Measurements from ENCODE around the gene BMP10. TPM values are rescaled to one million over a fixed set of nuclear protein-coding genes. Genes with fewer than 3 reads are reported as not detected.

The BMP10 gene
- polyA plus RNA-seq, 1 of the 3 experiments (the other 2 are of a cell fraction), result not detected

- no peaks in the 10 kb centered on the region for H3K79me2 ChIP-seq (ENCODE audit: insufficient read depth)
- no peaks in the 10 kb centered on the region for H3F3A ChIP-seq (replicated peaks; ENCODE audit: insufficient read depth)
- H3K4me2 ChIP-seq, result no peak overlapping the region
- H3K4me3 ChIP-seq (ENCODE audit: low read depth in 2 of 2, low read length in 1 of 2), result no peak overlapping the region
- no peaks in the 10 kb centered on the region for H3K36me3 ChIP-seq (replicated peaks in 1 of 2; ENCODE audit: control insufficient read depth in 1 of 2, insufficient read depth in 2 of 2, low read length in 1 of 2)
- DNase-seq, result no peak
- no peaks in the 10 kb centered on the region for H4K20me1 ChIP-seq (ENCODE audit: insufficient read depth)
- H2AFZ ChIP-seq (ENCODE audit: low read depth), result no peak overlapping the region
- H3K4me1 ChIP-seq (ENCODE audit: control insufficient read depth in 1 of 2, insufficient read depth in 2 of 2, low read depth in 1 of 2, low read length in 1 of 2), result no peaks in the 10 kb centered on the region
- no peak overlapping the region for H3K9ac ChIP-seq
- ChIA-PET CTCF (interaction anchor here (1.5 to 1.7 kb wide), 2 partner anchors 40 to 133 kb away, joined by 3 to 6 read pairs; no protein-coding TSS in a partner anchor), POLR2A (no interaction called here)
- H3K27ac ChIP-seq (ENCODE audit: low read depth in 2 of 2, low read length in 1 of 2), result no peak overlapping the region
- H3K27me3 ChIP-seq (ENCODE audit: insufficient read depth), result no peaks in the 10 kb centered on the region; the same call in 1 of the 2 replicates
- 69% methylated on average over 10 of the region's 10 CpGs for WGBS (ENCODE audit: low lambda C conversion rate)
- TF ChIP-seq MEF2A (IDR thresholded peaks at IDR 0.05; ENCODE audit: borderline replicate concordance, low read depth) (no peak), RAD21 (IDR thresholded peaks at IDR 0.05; ENCODE audit: low read length) (no peak), RXRA (IDR thresholded peaks at IDR 0.05; ENCODE audit: borderline replicate concordance, low read depth) (no peak), FOXM1 (IDR thresholded peaks at IDR 0.05; ENCODE audit: low read depth) (no peak), TEAD4 (IDR thresholded peaks at IDR 0.05; ENCODE audit: borderline replicate concordance, insufficient read depth) (no peak), ELF1 (IDR thresholded peaks at IDR 0.05) (no peak), EZH2phosphoT487 (IDR thresholded peaks at IDR 0.05; ENCODE audit: borderline replicate concordance, low read depth) (no peak), RCOR1 (IDR thresholded peaks at IDR 0.05; ENCODE audit: low read length) (no peak)
- TF ChIP-seq, protein P1, sequence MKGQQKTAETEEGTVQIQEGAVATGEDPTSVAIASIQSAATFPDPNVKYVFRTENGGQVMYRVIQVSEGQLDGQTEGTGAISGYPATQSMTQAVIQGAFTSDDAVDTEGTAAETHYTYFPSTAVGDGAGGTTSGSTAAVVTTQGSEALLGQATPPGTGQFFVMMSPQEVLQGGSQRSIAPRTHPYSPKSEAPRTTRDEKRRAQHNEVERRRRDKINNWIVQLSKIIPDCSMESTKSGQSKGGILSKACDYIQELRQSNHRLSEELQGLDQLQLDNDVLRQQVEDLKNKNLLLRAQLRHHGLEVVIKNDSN (IDR thresholded peaks at IDR 0.05; ENCODE audit: borderline replicate concordance, low read depth), result no peak
- TF ChIP-seq, protein P2, sequence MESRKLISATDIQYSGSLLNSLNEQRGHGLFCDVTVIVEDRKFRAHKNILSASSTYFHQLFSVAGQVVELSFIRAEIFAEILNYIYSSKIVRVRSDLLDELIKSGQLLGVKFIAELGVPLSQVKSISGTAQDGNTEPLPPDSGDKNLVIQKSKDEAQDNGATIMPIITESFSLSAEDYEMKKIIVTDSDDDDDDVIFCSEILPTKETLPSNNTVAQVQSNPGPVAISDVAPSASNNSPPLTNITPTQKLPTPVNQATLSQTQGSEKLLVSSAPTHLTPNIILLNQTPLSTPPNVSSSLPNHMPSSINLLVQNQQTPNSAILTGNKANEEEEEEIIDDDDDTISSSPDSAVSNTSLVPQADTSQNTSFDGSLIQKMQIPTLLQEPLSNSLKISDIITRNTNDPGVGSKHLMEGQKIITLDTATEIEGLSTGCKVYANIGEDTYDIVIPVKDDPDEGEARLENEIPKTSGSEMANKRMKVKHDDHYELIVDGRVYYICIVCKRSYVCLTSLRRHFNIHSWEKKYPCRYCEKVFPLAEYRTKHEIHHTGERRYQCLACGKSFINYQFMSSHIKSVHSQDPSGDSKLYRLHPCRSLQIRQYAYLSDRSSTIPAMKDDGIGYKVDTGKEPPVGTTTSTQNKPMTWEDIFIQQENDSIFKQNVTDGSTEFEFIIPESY (IDR thresholded peaks at IDR 0.05; ENCODE audit: borderline replicate concordance, low read depth), result no peak
- TF ChIP-seq, protein P3, sequence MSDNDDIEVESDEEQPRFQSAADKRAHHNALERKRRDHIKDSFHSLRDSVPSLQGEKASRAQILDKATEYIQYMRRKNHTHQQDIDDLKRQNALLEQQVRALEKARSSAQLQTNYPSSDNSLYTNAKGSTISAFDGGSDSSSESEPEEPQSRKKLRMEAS (IDR thresholded peaks at IDR 0.05; ENCODE audit: low read depth), result no peak
- no peaks in the 10 kb centered on the region for H3K9me3 ChIP-seq
- H3K9me2 ChIP-seq, result no peaks in the 10 kb centered on the region
Observed at GRCh38 chr2:68885074-68885810, 14.0 kb upstream of the BMP10 start.

- Histone ChIP-seq H3K9me2 (no peaks in the 10 kb centered on the region), H2AFZ (ENCODE audit: low read depth) (no peak overlapping the region), H3K27ac (ENCODE audit: low read depth in 2 of 2, low read length in 1 of 2) (no peak overlapping the region), H3K36me3 (replicated peaks in 1 of 2; ENCODE audit: control insufficient read depth in 1 of 2, insufficient read depth in 2 of 2, low read length in 1 of 2) (no peaks in the 10 kb centered on the region), H3K4me2 (no peak overlapping the region), H3F3A (replicated peaks; ENCODE audit: insufficient read depth) (no peaks in the 10 kb centered on the region), H3K9me3 (no peaks in the 10 kb centered on the region), H3K4me3 (ENCODE audit: low read depth in 2 of 2, low read length in 1 of 2) (no peak overlapping the region), H3K27me3 (ENCODE audit: insufficient read depth) (no peaks in the 10 kb centered on the region), H4K20me1 (ENCODE audit: insufficient read depth) (no peaks in the 10 kb centered on the region), H3K79me2 (ENCODE audit: insufficient read depth) (no peaks in the 10 kb centered on the region), H3K9ac (no peak overlapping the region), H3K4me1 (ENCODE audit: control insufficient read depth in 1 of 2, insufficient read depth in 2 of 2, low read depth in 1 of 2, low read length in 1 of 2) (0 out of 4 replicates have a peak, but pooled peaks cover 0 to 7% of the 10 kb centered on the region in 2 experiments)
- ChIA-PET CTCF (interaction anchor here (2.0 to 4.2 kb wide), 2 partner anchors 29 to 45 kb away, joined by 10 to 16 read pairs; no protein-coding TSS in a partner anchor), POLR2A (no interaction called here)
- DNase-seq, result no peak
- TF ChIP-seq MXI1 (IDR thresholded peaks at IDR 0.05; ENCODE audit: low read depth, low read length), result no peak
- no peak for TF ChIP-seq JUND (IDR thresholded peaks at IDR 0.05)
- TF ChIP-seq TAF1 (IDR thresholded peaks at IDR 0.05; ENCODE audit: borderline replicate concordance, low read depth, low read length), result no peak
- TF ChIP-seq MEF2A (IDR thresholded peaks at IDR 0.05; ENCODE audit: borderline replicate concordance, low read depth), result no peak
- no peak for TF ChIP-seq RAD21 (IDR thresholded peaks at IDR 0.05; ENCODE audit: low read length)
- TF ChIP-seq, protein P4, sequence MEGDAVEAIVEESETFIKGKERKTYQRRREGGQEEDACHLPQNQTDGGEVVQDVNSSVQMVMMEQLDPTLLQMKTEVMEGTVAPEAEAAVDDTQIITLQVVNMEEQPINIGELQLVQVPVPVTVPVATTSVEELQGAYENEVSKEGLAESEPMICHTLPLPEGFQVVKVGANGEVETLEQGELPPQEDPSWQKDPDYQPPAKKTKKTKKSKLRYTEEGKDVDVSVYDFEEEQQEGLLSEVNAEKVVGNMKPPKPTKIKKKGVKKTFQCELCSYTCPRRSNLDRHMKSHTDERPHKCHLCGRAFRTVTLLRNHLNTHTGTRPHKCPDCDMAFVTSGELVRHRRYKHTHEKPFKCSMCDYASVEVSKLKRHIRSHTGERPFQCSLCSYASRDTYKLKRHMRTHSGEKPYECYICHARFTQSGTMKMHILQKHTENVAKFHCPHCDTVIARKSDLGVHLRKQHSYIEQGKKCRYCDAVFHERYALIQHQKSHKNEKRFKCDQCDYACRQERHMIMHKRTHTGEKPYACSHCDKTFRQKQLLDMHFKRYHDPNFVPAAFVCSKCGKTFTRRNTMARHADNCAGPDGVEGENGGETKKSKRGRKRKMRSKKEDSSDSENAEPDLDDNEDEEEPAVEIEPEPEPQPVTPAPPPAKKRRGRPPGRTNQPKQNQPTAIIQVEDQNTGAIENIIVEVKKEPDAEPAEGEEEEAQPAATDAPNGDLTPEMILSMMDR (IDR thresholded peaks at IDR 0.05), result no peak
- TF ChIP-seq RXRA (IDR thresholded peaks at IDR 0.05; ENCODE audit: borderline replicate concordance, low read depth), result no peak
- TF ChIP-seq SIN3A (IDR thresholded peaks at IDR 0.05; ENCODE audit: borderline replicate concordance, low read depth, low read length), result no peak
- no peak for TF ChIP-seq RCOR1 (IDR thresholded peaks at IDR 0.05; ENCODE audit: low read length)
- TF ChIP-seq GABPA (IDR thresholded peaks at IDR 0.05; ENCODE audit: low read depth), result no peak
- TF ChIP-seq NFIC (IDR thresholded peaks at IDR 0.05; ENCODE audit: borderline replicate concordance), result no peak
- no peak for TF ChIP-seq POLR2AphosphoS5 (IDR thresholded peaks at IDR 0.05; ENCODE audit: low read depth, low read length)
- no peak for TF ChIP-seq ELF1 (IDR thresholded peaks at IDR 0.05)
- no peak for TF ChIP-seq SMC3 (IDR thresholded peaks at IDR 0.05; ENCODE audit: low read depth, low read length)
- TF ChIP-seq, protein P3 (IDR thresholded peaks at IDR 0.05; ENCODE audit: low read depth), result no peak
- TF ChIP-seq GATA2 (CRISPR knock-in tag; IDR thresholded peaks at IDR 0.05), result no peak
- TF ChIP-seq NRF1 (IDR thresholded peaks at IDR 0.05; ENCODE audit: low read depth, low read length), result no peak
- no peak for TF ChIP-seq FOXJ3 (CRISPR knock-in tag; IDR thresholded peaks at IDR 0.05)
Observed at GRCh38 chr2:68880213-68880612, 9.0 kb upstream of the BMP10 start.

Data from SK-N-SH (cell line).